Medulla oblongata (tissue), 1 donor: ENCODE measurements around the gene ATXN2L.

Source experiments
- DNase-seq: peaks from one replicate; pipeline ENCODE4 v3.0.0-alpha.2; 2015; ENCODE audit errors: extremely low spot score

ATXN2L gene

GRCh38 chr16:28835864-28836760 lies 13.3 kb downstream of the ATXN2L start:
- no peak for DNase-seq

GRCh38 chr16:28836761-28837064 lies 13.9 kb downstream of the ATXN2L start:
- no peak for DNase-seq

- DNase-seq, result no peak
Observed at GRCh38 chr16:28837672-28838557, 15.1 kb downstream of the ATXN2L start.

GRCh38 chr16:28838558-28838918 lies 15.7 kb downstream of the ATXN2L start:
- no peak for DNase-seq

GRCh38 chr16:28839004-28839639 lies 16.3 kb downstream of the ATXN2L start:
- no peak for DNase-seq

- peak; percentile 48 for DNase-seq
Observed at GRCh38 chr16:28839899-28840298, 17.1 kb downstream of the ATXN2L start.

GRCh38 chr16:28842696-28843095 lies 19.9 kb downstream of the ATXN2L start:
- DNase-seq, result no peak

GRCh38 chr16:28843766-28844165 lies 21.0 kb downstream of the ATXN2L start:
- DNase-seq, result no peak

GRCh38 chr16:28844226-28844885 lies 21.6 kb downstream of the ATXN2L start:
- DNase-seq, result no peak

- no peak for DNase-seq
Observed at GRCh38 chr16:28845293-28845692, 22.5 kb downstream of the ATXN2L start.

GRCh38 chr16:28845761-28846079 lies 22.9 kb downstream of the ATXN2L start:
- no peak for DNase-seq

GRCh38 chr16:28846080-28846932 lies 23.5 kb downstream of the ATXN2L start, which contains the start of gene TUFM:
Gene TUFM, minus strand, starts transcription at chr16:28846348. Its CDS starts 79 bp downstream, at chr16:28846269.
- DNase-seq, result peak; percentile 99

GRCh38 chr16:28846933-28847273 lies 24.1 kb downstream of the ATXN2L start:
- DNase-seq, result no peak

- no peak for DNase-seq
Observed at GRCh38 chr16:28858421-28858820, 35.6 kb downstream of the ATXN2L start.

GRCh38 chr16:28859326-28859725 lies 36.5 kb downstream of the ATXN2L start:
- no peak for DNase-seq

- DNase-seq, result no peak
Observed at GRCh38 chr16:28863929-28864793, 41.4 kb downstream of the ATXN2L start.

- no peak for DNase-seq
Observed at GRCh38 chr16:28865001-28865688, 42.3 kb downstream of the ATXN2L start.

GRCh38 chr16:28865722-28866453 lies 43.1 kb downstream of the ATXN2L start:
- DNase-seq, result no peak

- DNase-seq, result no peak
Observed at GRCh38 chr16:28866454-28866804, 43.6 kb downstream of the ATXN2L start.
